ENCODE results near the gene PTPN9.
"Not testable (repeated sequence)": the region's sequence is repeated elsewhere in the genome, so short reads cannot be mapped to it uniquely, and the experiment has no call there.

The PTPN9 gene

GRCh38 chr15:75525756-75526155 lies 53.4 kb downstream of the PTPN9 start:
- not testable (repeated sequence) for DNase-seq

GRCh38 chr15:75523011-75523410 lies 56.1 kb downstream of the PTPN9 start:
- DNase-seq, result no peak

GRCh38 chr15:75517233-75517632 lies 61.9 kb downstream of the PTPN9 start:
- DNase-seq, result no peak

GRCh38 chr15:75508840-75509532 lies 70.1 kb downstream of the PTPN9 start:
- no peak for DNase-seq

- DNase-seq, result no peak
Measured at GRCh38 chr15:75502360-75502759, 76.8 kb downstream of the PTPN9 start.

GRCh38 chr15:75493732-75494131 lies 85.4 kb downstream of the PTPN9 start:
- no peak for DNase-seq

GRCh38 chr15:75483961-75484360 lies 95.2 kb downstream of the PTPN9 start:
- DNase-seq, result no peak

GRCh38 chr15:75483556-75483955 lies 95.6 kb downstream of the PTPN9 start:
- not testable (repeated sequence) for DNase-seq

GRCh38 chr15:75483106-75483505 lies 96.0 kb downstream of the PTPN9 start:
- no peak for DNase-seq

- DNase-seq, result not testable (repeated sequence)
Measured at GRCh38 chr15:75480463-75480862, 98.7 kb downstream of the PTPN9 start.

- DNase-seq, result no peak
Measured at GRCh38 chr15:75479670-75480069, 99.4 kb downstream of the PTPN9 start.

GRCh38 chr15:75477094-75477493 lies 102.0 kb downstream of the PTPN9 start:
- not testable (repeated sequence) for DNase-seq

- DNase-seq, result no peak
Measured at GRCh38 chr15:75468913-75469598, 110.1 kb downstream of the PTPN9 start.

- no peak for DNase-seq
Measured at GRCh38 chr15:75460646-75461045, 118.5 kb downstream of the PTPN9 start.

- no peak for DNase-seq
Measured at GRCh38 chr15:75459581-75459980, 119.5 kb downstream of the PTPN9 start.

GRCh38 chr15:75456710-75457109 lies 122.4 kb downstream of the PTPN9 start:
- DNase-seq, result no peak

GRCh38 chr15:75455982-75456531 lies 123.1 kb downstream of the PTPN9 start:
- peak; percentile 43 for DNase-seq

GRCh38 chr15:75455424-75455981 lies 123.6 kb downstream of the PTPN9 start:
- peak; percentile 92 for DNase-seq

- peak; percentile 85 for DNase-seq
Measured at GRCh38 chr15:75454471-75455378, 124.4 kb downstream of the PTPN9 start.

GRCh38 chr15:75453703-75454470 lies 125.2 kb downstream of the PTPN9 start:
- peak; percentile 95 for DNase-seq

- DNase-seq, result peak; percentile 80
Measured at GRCh38 chr15:75452865-75453702, 126.0 kb downstream of the PTPN9 start.
